SJSA1 (cell line): ENCODE measurements around the gene TMEM88. TPM values are rescaled to one million over a fixed set of nuclear protein-coding genes. Genes with fewer than 3 reads are reported as not detected.
A peak's percentile ranks its signal among the peaks of the same experiment; 100 is the strongest.

ENCODE experiments used
- DNase-seq, 2 experiments: peaks; one replicate each; pipeline ENCODE4 v3.0.0-alpha.2; 2015 to 2020; ENCODE audit warnings: low spot score in 2 of 2, low read depth in 1 of 2
- H3K27ac ChIP-seq: fragments of 250-450 bp; sonication (Bioruptor Pico); 2 replicates; pipeline ENCODE4 v1.5.1; 2020; ENCODE audit warnings: mild to moderate bottlenecking, moderate library complexity
- H3K27me3 ChIP-seq: fragments of 250-450 bp; sonication (Bioruptor Pico); replicated peaks from 2 replicates; pipeline ENCODE4 v1.5.1; 2020; ENCODE audit warnings: mild to moderate bottlenecking, moderate library complexity
- H3K36me3 ChIP-seq: fragments of 250-450 bp; sonication (Bioruptor Pico); 2 replicates; pipeline ENCODE4 v1.5.1; 2020; ENCODE audit warnings: mild to moderate bottlenecking
- H3K4me1 ChIP-seq: fragments of 250-450 bp; sonication (Bioruptor Pico); replicated peaks from 2 replicates; pipeline ENCODE4 v1.6.1; 2021; ENCODE audit warnings: mild to moderate bottlenecking
- H3K4me3 ChIP-seq: fragments of 250-450 bp; sonication (Bioruptor Pico); 2 replicates; pipeline ENCODE4 v1.5.1; 2020; ENCODE audit warnings: mild to moderate bottlenecking
- H3K9me3 ChIP-seq: fragments of 250-450 bp; sonication (Bioruptor Pico); replicated peaks from 2 replicates; pipeline ENCODE4 v1.5.1; 2020; ENCODE audit warnings: mild to moderate bottlenecking
- total RNA-seq: library from RNA; depleted of rRNA; stranded (reverse); fragments of >200 nt; shearing (Covaris generic); gene quantifications from 2 replicates; pipeline ENCODE4 v1.2.3, GENCODE V29; 2014

The TMEM88 gene
- total RNA-seq, 1 experiment from 2014 or later, result not detected

DNA sequence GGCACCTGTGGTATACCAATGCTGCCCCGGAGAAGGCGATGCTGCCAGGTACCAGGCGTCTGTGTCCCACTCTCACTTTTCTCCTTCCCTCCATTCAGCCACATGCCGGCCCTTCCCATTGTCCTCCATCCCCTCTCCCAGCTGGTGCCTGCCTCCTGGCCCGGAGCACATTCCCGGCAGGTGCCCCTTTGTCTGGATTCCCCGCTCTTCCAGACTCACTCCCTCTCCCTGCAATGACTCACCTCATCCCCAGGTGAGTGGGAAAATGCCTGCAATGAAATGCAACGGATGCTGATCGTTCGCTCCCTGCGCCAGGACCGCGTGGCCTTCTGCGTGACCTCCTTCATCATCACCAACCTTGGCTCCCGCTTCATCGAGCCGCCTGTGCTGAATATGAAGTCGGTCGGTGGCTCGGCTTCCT lies 31.3 kb upstream of the TMEM88 start:
- no peaks in the 10 kb centered on the region for H3K4me1 ChIP-seq

DNA sequence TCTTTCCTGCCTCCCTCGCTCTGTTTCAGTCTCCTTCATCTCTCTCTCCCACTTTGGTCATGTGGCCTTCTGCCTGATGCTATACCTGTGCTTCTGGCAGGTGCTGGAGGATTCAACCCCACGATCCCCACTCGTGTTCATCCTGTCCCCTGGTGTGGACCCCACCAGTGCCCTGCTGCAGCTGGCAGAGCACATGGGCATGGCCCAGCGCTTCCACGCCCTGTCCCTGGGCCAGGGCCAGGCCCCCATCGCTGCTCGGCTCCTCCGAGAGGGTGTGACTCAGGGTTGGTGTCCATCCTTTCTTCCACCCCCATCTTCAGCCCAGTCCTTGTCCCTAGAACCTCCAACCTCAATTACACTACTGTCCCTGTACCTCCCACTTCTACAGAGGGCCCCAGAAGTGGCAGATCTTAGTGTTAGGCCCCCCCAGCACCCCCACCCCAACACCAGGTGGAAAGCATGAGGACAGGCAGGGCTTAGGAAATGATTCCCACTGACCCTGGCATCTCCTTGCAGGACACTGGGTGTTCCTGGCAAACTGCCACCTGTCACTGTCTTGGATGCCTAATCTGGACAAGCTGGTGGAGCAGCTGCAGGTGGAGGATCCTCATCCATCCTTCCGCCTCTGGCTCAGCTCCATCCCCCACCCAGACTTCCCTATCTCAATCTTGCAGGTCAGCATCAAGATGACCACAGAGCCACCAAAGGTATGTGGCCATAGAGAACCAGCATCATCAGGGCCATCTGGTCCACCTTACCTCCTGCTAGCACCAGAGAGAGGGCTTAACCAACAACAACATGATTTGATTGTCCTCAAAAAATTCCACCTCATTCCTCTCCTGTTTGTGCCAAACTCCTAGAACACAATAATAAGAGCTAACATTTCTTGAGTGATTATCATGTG lies 30.6 kb upstream of the TMEM88 start:
- Histone ChIP-seq H3K36me3 (no peaks in the 10 kb centered on the region), H3K4me1 (no peaks in the 10 kb centered on the region), H3K27me3 (peaks cover 8% of the 10 kb centered on the region), H3K9me3 (no peaks in the 10 kb centered on the region), H3K27ac (no peak overlapping the region), H3K4me3 (no peak overlapping the region)
- no peak for DNase-seq

More for the DNA sequence above, 31.3 kb upstream of the TMEM88 start:
- Histone ChIP-seq H3K4me3 (no peak overlapping the region), H3K27me3 (peaks cover 4% of the 10 kb centered on the region), H3K36me3 (no peaks in the 10 kb centered on the region), H3K9me3 (no peaks in the 10 kb centered on the region), H3K27ac (no peak overlapping the region)
- DNase-seq, result no peak

DNA sequence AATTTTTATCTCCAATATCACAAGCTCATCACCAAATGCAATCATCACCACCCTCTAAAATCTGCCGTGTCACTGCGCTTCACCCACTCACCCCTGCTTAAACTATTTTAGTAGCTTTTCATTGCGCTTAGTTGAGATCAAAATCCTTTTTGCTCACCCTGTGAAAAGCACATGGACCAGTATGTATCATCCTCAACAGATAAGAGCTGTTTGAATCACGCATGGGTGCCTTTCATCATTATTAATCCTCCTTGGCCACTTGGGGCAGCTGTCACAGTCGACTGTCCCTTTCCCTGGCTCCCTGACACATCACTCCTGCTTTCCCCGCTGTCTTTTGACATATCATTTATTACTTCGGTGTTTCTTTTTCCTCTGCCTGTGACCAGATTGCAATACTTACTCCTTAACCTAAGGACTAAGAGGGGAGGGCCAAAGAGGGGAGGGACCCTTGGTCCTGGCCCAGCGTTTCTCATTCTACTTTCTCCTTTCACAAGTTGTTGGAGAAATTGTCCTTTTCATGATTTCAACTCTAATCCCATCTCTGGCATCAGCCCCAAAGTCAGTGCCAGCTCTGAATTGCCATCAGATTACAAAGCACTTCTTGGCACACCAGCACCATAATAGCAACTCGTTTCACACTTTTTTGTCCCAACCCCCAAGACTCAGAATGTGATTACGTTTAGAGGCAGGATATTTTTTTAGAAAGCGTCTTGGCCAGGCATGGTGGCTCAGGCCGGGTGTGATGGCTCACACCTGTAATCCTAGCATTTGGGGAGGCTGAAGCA lies 29.5 kb upstream of the TMEM88 start:
- no peaks in the 10 kb centered on the region for H3K36me3 ChIP-seq

DNA sequence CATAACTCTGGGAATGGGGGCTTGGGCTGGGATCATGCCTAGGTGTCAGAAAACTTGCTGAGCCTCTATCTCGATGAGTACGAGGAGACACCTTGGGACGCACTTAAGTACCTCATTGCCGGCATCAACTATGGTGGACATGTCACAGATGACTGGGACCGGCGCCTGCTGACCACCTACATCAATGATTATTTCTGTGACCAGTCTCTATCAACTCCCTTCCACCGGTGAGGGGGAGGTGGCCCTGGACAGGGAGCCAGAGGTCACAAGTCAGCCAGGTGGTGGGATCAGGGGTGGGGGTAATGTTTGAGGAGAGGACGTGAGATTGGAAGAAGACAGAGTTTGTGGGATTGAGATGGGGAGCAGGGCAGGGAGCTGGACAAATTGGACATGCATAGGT lies 24.2 kb upstream of the TMEM88 start:
- H3K9me3 ChIP-seq, result no peaks in the 10 kb centered on the region
- no peak overlapping the region for H3K27ac ChIP-seq
- no peak for DNase-seq
- peaks cover 18% of the 10 kb centered on the region for H3K27me3 ChIP-seq
- no peaks in the 10 kb centered on the region for H3K36me3 ChIP-seq
- no peak overlapping the region for H3K4me3 ChIP-seq
- H3K4me1 ChIP-seq, result peaks cover 15% of the 10 kb centered on the region

More for the DNA sequence above, 29.5 kb upstream of the TMEM88 start:
- Histone ChIP-seq H3K4me1 (no peaks in the 10 kb centered on the region), H3K27me3 (peaks cover 12% of the 10 kb centered on the region), H3K4me3 (no peak overlapping the region), H3K9me3 (no peaks in the 10 kb centered on the region), H3K27ac (no peak overlapping the region)
- DNase-seq, result no peak

DNA sequence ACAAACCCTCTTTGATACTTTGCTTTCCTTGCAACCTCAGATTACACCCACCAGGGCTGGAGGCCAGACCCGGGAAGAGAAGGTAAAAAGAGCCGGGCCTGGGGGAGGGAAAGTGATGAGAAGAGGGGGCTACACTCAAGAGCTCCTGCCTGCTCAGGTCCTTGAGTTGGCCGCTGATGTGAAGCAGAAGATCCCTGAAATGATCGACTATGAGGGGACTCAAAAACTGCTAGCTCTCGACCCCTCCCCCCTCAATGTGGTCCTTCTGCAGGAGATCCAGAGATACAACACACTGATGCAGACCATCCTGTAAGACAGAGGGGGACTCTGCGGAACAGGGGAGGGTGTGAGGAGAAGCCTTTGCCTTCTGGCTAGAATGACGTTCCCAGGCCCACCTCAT lies 23.6 kb upstream of the TMEM88 start:
- Histone ChIP-seq H3K27me3 (peaks cover 18% of the 10 kb centered on the region), H3K36me3 (no peaks in the 10 kb centered on the region), H3K9me3 (no peaks in the 10 kb centered on the region)

DNA sequence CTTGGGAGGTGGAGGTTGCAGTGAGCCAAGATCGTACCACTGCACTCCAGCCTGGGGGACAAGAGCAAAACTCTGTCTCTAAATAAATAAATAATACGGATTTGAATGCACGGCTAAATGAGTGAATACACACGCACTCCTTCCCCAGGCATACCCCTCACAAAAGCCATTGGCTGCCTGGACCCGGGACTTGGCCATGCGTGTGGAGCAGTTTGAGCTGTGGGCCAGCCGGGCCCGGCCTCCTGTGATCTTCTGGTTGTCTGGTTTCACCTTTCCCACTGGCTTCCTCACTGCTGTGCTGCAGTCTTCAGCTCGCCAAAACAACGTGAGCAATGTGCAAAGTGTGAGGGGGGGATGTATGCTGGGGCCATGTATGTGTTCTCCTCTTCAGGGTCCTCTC lies 22.4 kb upstream of the TMEM88 start:
- Histone ChIP-seq H3K27ac (no peak overlapping the region), H3K27me3 (peaks cover 14% of the 10 kb centered on the region), H3K4me1 (peaks cover 31% of the 10 kb centered on the region), H3K4me3 (no peak overlapping the region), H3K9me3 (no peaks in the 10 kb centered on the region), H3K36me3 (no peaks in the 10 kb centered on the region)
- DNase-seq, result no peak

More for the DNA sequence above, 23.6 kb upstream of the TMEM88 start:
- Histone ChIP-seq H3K4me1 (peaks cover 19% of the 10 kb centered on the region), H3K4me3 (no peak overlapping the region), H3K27ac (no peak overlapping the region)
- no peak for DNase-seq

DNA sequence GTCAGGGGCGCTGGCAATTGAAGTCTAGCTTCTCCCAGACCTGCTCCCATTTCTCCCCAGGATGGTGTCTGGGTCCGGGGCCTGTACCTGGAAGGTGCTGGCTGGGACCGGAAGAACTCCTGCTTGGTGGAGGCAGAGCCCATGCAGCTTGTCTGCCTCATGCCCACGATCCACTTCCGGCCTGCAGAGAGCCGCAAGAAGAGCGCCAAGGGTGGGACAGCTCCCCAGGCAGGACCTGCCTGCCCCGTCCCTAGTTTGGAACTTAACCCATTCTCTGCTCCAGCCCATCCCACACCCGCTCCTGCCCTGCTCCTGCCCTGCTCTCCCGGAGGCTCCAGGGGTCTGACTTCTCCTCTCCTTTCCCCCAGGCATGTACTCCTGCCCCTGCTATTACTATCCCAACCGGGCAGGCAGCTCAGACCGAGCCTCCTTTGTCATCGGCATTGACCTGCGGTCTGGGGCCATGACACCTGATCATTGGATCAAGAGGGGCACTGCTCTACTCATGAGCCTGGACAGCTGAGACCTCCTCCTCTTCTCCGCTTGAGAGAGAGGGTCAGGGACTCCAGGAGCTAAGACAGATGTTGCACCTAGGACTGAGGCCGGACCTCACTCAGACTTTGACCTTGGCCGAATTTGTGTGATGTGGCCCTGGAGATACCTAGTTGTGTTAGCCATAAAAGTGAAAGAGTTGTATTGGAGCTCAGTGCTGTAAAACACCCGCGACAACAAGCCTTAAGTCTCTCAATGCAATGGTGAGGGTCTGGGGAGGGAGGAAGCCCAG lies 21.7 kb upstream of the TMEM88 start:
- no peak overlapping the region for H3K27ac ChIP-seq
- H3K4me1 ChIP-seq, result peaks cover 35% of the 10 kb centered on the region
- peak overlapping the region; percentile 49 for H3K4me3 ChIP-seq
- H3K9me3 ChIP-seq, result no peaks in the 10 kb centered on the region
- no peak for DNase-seq
- H3K27me3 ChIP-seq, result peaks cover 14% of the 10 kb centered on the region
- H3K36me3 ChIP-seq, result no peaks in the 10 kb centered on the region

DNA sequence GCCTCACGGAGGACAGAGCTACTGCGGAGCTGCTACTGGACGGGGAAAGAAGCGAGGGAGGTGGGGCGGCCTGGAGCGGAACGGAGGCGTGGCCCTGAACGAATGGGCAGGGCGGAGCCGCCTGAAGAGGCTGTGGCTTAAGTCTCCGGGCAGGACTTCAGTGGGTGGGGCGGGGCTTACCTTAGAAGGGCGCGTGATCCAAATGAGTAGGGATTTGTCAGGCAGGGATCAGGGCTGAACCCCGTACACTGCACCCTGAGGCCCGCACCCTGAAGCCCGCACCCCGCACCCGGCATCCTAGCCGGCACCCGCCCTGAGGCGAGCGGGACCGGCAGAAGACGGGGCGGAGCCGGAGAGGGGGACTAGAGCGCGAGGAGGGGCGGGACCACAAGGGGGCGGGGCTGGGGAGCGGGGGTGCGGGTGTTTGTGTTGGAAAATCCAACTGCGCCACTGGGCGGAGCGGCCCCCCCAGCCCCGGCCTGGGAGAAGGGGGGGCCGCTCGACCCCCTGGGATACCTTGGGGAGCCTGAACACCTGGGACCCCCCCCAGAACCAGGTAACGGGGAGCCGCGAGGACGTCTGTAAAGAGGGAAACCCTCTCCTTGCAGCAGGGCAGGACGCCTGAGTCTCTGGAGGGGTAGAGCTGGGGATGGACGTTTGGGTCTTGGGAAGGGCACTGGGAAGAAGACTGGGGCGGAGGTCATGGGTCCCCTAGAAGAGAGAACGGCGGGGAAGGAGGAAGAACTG lies 20.9 kb upstream of the TMEM88 start, which contains the start of gene KDM6B:
KDM6B (plus strand) TSS at position 423 of the 747 bp plus-strand sequence. CDS start 11,338 bp downstream, outside the sequence.
- Histone ChIP-seq H3K4me3 (peak within 1 kb of the TSS; percentile 49), H3K27ac (peak within 1 kb of the TSS; percentile 91), H3K9me3 (no peaks in the 10 kb centered on the region), H3K36me3 (no peaks in the 10 kb centered on the region), H3K4me1 (peaks cover 39% of the 10 kb centered on the region), H3K27me3 (peaks cover 12% of the 10 kb centered on the region)
- DNase-seq, result peak; percentile 88 to 90

DNA sequence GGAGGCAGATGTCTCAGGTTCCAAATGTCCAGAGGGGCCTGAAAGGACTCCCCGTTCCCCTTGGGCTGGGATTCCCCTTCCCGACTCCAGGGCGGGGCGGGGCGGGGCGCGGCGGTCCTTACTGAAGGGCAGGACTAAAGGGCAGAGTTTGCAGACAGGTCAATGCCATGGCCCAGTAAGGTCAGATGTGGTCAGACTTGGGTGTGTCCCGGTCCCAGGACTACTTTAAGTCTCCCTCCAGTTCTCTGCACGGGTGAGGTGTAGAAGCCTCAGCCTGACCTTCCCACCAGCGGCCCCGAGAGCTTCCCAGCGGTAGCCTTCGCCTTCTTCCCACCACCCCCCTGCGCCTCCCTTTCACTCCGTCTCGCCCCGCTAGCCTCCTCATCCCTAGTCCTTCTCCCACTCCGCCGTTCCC lies 20.3 kb upstream of the TMEM88 start:
- H3K27ac ChIP-seq, result peak overlapping the region; percentile 91
- H3K9me3 ChIP-seq, result no peaks in the 10 kb centered on the region
- peaks cover 7% of the 10 kb centered on the region for H3K27me3 ChIP-seq
- no peak for DNase-seq
- H3K4me3 ChIP-seq, result peak overlapping the region; percentile 49
- peaks cover 39% of the 10 kb centered on the region for H3K4me1 ChIP-seq
- no peaks in the 10 kb centered on the region for H3K36me3 ChIP-seq

DNA sequence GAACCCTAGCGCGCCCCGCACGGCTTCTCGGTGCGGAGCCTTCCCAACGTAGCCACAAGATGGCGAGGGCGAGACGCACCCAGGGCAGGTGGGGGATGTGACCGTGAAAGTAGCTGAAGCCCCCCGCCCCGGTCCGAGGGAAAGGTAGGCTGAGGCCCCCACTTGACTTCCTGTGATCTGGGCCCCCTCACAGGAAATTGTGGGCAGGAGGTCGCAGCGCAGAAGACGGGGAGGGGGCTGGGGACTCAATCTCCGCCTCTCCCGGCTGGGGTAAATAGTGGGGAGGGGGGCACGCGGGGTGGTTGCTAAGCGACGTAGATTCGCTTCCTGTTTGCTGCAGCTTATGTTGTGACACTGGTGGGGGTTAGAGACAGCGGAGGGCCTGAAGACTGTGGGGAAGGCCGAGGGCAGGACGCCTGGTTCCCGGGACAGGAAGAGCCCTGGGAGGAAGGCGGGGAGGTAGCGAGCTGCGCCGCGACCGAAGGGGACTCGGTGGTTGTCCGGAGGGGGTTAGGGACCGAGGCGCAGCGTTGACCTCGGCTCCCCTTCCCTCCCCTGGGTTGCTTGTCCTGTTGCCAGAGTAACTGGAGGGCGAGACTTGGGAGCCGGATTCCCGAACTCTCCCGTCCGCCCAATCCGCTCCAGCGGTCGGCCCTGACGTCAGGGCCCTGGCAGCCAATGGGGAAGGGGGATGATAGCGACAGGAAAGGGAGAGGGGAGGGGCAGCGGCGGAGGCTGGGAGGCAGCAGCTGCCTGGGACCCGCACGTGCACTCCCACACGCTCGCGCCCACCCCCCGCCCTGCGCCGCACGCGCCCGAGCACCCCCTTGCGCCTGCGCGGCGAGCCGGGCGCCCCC lies 19.7 kb upstream of the TMEM88 start:
- DNase-seq, result peak; percentile 95 to 96
- Histone ChIP-seq H3K4me1 (peaks cover 39% of the 10 kb centered on the region), H3K27me3 (peaks cover 6% of the 10 kb centered on the region; the same call in 1 of the 2 replicates), H3K4me3 (peak overlapping the region; percentile 49), H3K27ac (peak overlapping the region; percentile 91), H3K9me3 (no peaks in the 10 kb centered on the region), H3K36me3 (no peaks in the 10 kb centered on the region)

DNA sequence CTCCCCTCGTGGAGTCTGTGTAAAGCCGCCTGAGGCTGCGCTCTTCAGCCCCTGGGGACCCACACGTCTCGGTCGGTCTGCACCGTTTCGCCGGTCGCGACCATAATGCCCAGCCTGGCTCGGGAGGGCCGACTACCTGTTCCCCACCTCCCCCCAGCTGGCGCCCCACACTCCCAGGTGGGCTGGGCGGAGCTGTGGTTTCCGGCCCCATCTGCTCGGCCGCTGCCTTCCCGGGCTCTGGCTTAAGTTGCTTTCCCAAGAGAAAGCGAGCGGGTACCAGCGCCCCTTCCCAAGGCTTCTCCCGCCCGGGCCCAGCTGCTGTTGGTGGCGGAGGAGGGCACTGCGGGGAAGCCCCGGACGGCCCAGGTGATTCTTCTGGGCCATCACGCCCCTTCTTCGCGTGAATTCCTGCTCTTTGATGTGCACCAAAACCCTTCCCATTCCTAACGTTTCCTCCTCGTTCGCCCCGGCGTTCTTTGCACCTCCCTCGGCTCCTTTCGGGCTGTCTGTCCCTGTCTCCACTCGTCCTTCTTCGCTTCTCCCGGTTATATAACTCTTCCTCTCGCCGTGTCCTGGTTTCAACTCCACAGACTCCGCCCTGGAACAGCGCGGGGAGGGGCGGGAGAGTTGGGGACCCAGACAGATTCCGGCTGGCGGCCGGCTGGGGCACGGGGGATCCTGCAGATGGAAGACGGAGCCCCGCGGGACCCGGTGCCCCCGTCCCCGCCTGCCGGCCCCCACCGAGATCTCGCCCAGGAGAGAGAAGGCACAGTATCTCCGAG lies 18.9 kb upstream of the TMEM88 start:
- no peaks in the 10 kb centered on the region for H3K9me3 ChIP-seq
- peaks cover 42% of the 10 kb centered on the region for H3K4me1 ChIP-seq
- H3K4me3 ChIP-seq, result peak overlapping the region; percentile 49
- DNase-seq, result peak in 1 of 2 experiments; percentile 57
- peaks cover 6% of the 10 kb centered on the region; the same call in 1 of the 2 replicates for H3K27me3 ChIP-seq
- no peaks in the 10 kb centered on the region for H3K36me3 ChIP-seq
- H3K27ac ChIP-seq, result peak overlapping the region; percentile 48
